ENCODE data around the gene POU5F1. TPM values are rescaled to one million over a fixed set of nuclear protein-coding genes. Genes with fewer than 3 reads are reported as not detected.

POU5F1 gene
- total RNA-seq, 1 experiment from 2014 or later: not detected

GRCh38 chr6:31174378-31174777 lies 3.9 kb upstream of the POU5F1 start:
- no TSS peak for BruUV-seq (replicated peaks)
- ChIA-PET CTCF (no interaction called here), POLR2A (ENCODE audit: low non-redundant PET) (no interaction called here)
- Histone ChIP-seq H3K4me1 (ENCODE audit: insufficient read depth, low read length, poor library complexity, severe bottlenecking) (no peaks in the 10 kb centered on the region), H3K27me3 (replicated peaks; ENCODE audit: insufficient read depth, low read depth, low read length, poor library complexity) (no peaks in the 10 kb centered on the region), H3K27ac (ENCODE audit: low read depth, low read length, poor library complexity, severe bottlenecking) (no peak overlapping the region), H3K4me3 (ENCODE audit: low read depth, low read length, poor library complexity, severe bottlenecking) (no peak overlapping the region), H3K9me3 (ENCODE audit: low read depth, low read length, poor library complexity, severe bottlenecking) (no peaks in the 10 kb centered on the region), H3K36me3 (ENCODE audit: insufficient read depth, low read length, poor library complexity, severe bottlenecking) (no peaks in the 10 kb centered on the region)
- no peak for DNase-seq (ENCODE audit: low spot score)
- TF ChIP-seq EZH2 (IDR thresholded peaks at IDR 0.05; ENCODE audit: borderline replicate concordance, low read depth, low read length, poor library complexity, severe bottlenecking) (no peak), CTCF (conservative IDR thresholded peaks at IDR 0.05; ENCODE audit: low read depth, low read length) (no peak)
- intact Hi-C loops (cut with micrococcal nuclease; ENCODE audit: unreplicated experiment): no loop called here

GRCh38 chr6:31173406-31173805 lies 2.9 kb upstream of the POU5F1 start:
- Histone ChIP-seq H3K4me3 (ENCODE audit: low read depth, low read length, poor library complexity, severe bottlenecking) (no peak overlapping the region), H3K27ac (ENCODE audit: low read depth, low read length, poor library complexity, severe bottlenecking) (no peak overlapping the region), H3K9me3 (ENCODE audit: low read depth, low read length, poor library complexity, severe bottlenecking) (no peaks in the 10 kb centered on the region), H3K4me1 (ENCODE audit: insufficient read depth, low read length, poor library complexity, severe bottlenecking) (no peaks in the 10 kb centered on the region), H3K36me3 (ENCODE audit: insufficient read depth, low read length, poor library complexity, severe bottlenecking) (no peaks in the 10 kb centered on the region), H3K27me3 (replicated peaks; ENCODE audit: insufficient read depth, low read depth, low read length, poor library complexity) (no peaks in the 10 kb centered on the region)
- BruUV-seq (replicated peaks): no TSS peak
- DNase-seq (ENCODE audit: low spot score): no peak
- no peak for TF ChIP-seq EZH2 (IDR thresholded peaks at IDR 0.05; ENCODE audit: borderline replicate concordance, low read depth, low read length, poor library complexity, severe bottlenecking)
- no peak for TF ChIP-seq CTCF (conservative IDR thresholded peaks at IDR 0.05; ENCODE audit: low read depth, low read length)
- intact Hi-C loops (cut with micrococcal nuclease; ENCODE audit: unreplicated experiment): no loop called here
- CTCF ChIA-PET: no interaction called here
- POLR2A ChIA-PET (ENCODE audit: low non-redundant PET): no interaction called here

GRCh38 chr6:31172973-31173384 lies 2.5 kb upstream of the POU5F1 start:
- no peak for TF ChIP-seq EZH2 (IDR thresholded peaks at IDR 0.05; ENCODE audit: borderline replicate concordance, low read depth, low read length, poor library complexity, severe bottlenecking)
- TF ChIP-seq CTCF (conservative IDR thresholded peaks at IDR 0.05; ENCODE audit: low read depth, low read length): no peak
- no peak overlapping the region for H3K4me3 ChIP-seq (ENCODE audit: low read depth, low read length, poor library complexity, severe bottlenecking)
- POLR2A ChIA-PET (ENCODE audit: low non-redundant PET): no interaction called here
- DNase-seq (ENCODE audit: low spot score): no peak
- no TSS peak for BruUV-seq (replicated peaks)
- no peaks in the 10 kb centered on the region for H3K36me3 ChIP-seq (ENCODE audit: insufficient read depth, low read length, poor library complexity, severe bottlenecking)
- H3K4me1 ChIP-seq (ENCODE audit: insufficient read depth, low read length, poor library complexity, severe bottlenecking): no peaks in the 10 kb centered on the region
- no peak overlapping the region for H3K27ac ChIP-seq (ENCODE audit: low read depth, low read length, poor library complexity, severe bottlenecking)
- no peaks in the 10 kb centered on the region for H3K27me3 ChIP-seq (replicated peaks; ENCODE audit: insufficient read depth, low read depth, low read length, poor library complexity)
- CTCF ChIA-PET: no interaction called here
- intact Hi-C loops (cut with micrococcal nuclease; ENCODE audit: unreplicated experiment): no loop called here
- H3K9me3 ChIP-seq (ENCODE audit: low read depth, low read length, poor library complexity, severe bottlenecking): no peaks in the 10 kb centered on the region

Measured in A673 (cell line).